SK-N-SH (cell line): Measurements from ENCODE around the gene DYNC1H1.

ENCODE experiments used
- SIN3A ChIP-seq: IDR thresholded peaks from 2 replicates; pipeline ENCODE4 v1.6.1; 2012; ENCODE audit warnings: low read depth, mild to moderate bottlenecking, low read length, moderate library complexity, borderline replicate concordance
- TF ChIP-seq, protein P1 (sequence below): fragments of 150-350 bp; IDR thresholded peaks from 2 replicates; pipeline ENCODE4 v1.6.1; 2017; ENCODE audit warnings: antibody characterized with exemption, low read length, low read depth, borderline replicate concordance
- TF ChIP-seq, protein P2 (sequence below): fragments of 200-600 bp; sonication (generic); IDR thresholded peaks from 2 replicates; pipeline ENCODE4 v1.6.1; 2017; ENCODE audit warnings: antibody characterized with exemption, mild to moderate bottlenecking, moderate library complexity

GRCh38 chr14:102044566-102044965 is 80.2 kb downstream of the DYNC1H1 start:
- TF ChIP-seq, protein P1, sequence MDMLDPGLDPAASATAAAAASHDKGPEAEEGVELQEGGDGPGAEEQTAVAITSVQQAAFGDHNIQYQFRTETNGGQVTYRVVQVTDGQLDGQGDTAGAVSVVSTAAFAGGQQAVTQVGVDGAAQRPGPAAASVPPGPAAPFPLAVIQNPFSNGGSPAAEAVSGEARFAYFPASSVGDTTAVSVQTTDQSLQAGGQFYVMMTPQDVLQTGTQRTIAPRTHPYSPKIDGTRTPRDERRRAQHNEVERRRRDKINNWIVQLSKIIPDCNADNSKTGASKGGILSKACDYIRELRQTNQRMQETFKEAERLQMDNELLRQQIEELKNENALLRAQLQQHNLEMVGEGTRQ, result no peak
- TF ChIP-seq, protein P2, sequence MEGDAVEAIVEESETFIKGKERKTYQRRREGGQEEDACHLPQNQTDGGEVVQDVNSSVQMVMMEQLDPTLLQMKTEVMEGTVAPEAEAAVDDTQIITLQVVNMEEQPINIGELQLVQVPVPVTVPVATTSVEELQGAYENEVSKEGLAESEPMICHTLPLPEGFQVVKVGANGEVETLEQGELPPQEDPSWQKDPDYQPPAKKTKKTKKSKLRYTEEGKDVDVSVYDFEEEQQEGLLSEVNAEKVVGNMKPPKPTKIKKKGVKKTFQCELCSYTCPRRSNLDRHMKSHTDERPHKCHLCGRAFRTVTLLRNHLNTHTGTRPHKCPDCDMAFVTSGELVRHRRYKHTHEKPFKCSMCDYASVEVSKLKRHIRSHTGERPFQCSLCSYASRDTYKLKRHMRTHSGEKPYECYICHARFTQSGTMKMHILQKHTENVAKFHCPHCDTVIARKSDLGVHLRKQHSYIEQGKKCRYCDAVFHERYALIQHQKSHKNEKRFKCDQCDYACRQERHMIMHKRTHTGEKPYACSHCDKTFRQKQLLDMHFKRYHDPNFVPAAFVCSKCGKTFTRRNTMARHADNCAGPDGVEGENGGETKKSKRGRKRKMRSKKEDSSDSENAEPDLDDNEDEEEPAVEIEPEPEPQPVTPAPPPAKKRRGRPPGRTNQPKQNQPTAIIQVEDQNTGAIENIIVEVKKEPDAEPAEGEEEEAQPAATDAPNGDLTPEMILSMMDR, result no peak
- no peak for TF ChIP-seq SIN3A
